GM11168 (cell line): ENCODE results near the gene CADPS2.
"Not testable (repeated sequence)": the region's sequence is repeated elsewhere in the genome, so short reads cannot be mapped to it uniquely, and the experiment has no call there.

Source experiments
- in situ Hi-C: fragments of 300-500 bp; cut with MboI; formaldehyde crosslinking; loops from one replicate; pipeline ENCODE4 v1.12.0; 2022; ENCODE audit warnings: low sequenced_read_pairs; ENCODE audit not compliant: unreplicated experiment

CADPS2 gene

GRCh38 chr7:122305475-122306319 is 580.6 kb downstream of the CADPS2 start:
- in situ Hi-C loops = no loop called here

- in situ Hi-C loops = no loop called here
Measured at GRCh38 chr7:122304996-122305421, 581.3 kb downstream of the CADPS2 start.

GRCh38 chr7:122304319-122304975 is 581.8 kb downstream of the CADPS2 start, which contains the start of gene FEZF1:
Gene FEZF1, minus strand, starts transcription at chr7:122304750. Its CDS starts 313 bp downstream, at chr7:122304437.
- in situ Hi-C loops = no loop called here

- in situ Hi-C loops = no loop called here
Measured at GRCh38 chr7:122303531-122304318, 582.5 kb downstream of the CADPS2 start.

GRCh38 chr7:122302761-122303530 is 583.3 kb downstream of the CADPS2 start:
- in situ Hi-C loops = no loop called here

GRCh38 chr7:122301858-122302760 is 584.2 kb downstream of the CADPS2 start:
- in situ Hi-C loops = no loop called here

GRCh38 chr7:122300956-122301833 is 585.1 kb downstream of the CADPS2 start:
- in situ Hi-C loops = no loop called here

GRCh38 chr7:122300211-122300932 is 585.9 kb downstream of the CADPS2 start:
- in situ Hi-C loops = no loop called here

GRCh38 chr7:122299624-122300210 is 586.5 kb downstream of the CADPS2 start:
- in situ Hi-C loops = no loop called here

- in situ Hi-C loops = no loop called here
Measured at GRCh38 chr7:122298618-122299017, 587.6 kb downstream of the CADPS2 start.

GRCh38 chr7:122298131-122298530 is 588.1 kb downstream of the CADPS2 start:
- in situ Hi-C loops = no loop called here

- in situ Hi-C loops = no loop called here
Measured at GRCh38 chr7:122291189-122291588, 595.1 kb downstream of the CADPS2 start.

- in situ Hi-C loops = no loop called here
Measured at GRCh38 chr7:122290476-122290875, 595.8 kb downstream of the CADPS2 start.

- in situ Hi-C loops = no loop called here
Measured at GRCh38 chr7:122289426-122289825, 596.8 kb downstream of the CADPS2 start.

- in situ Hi-C loops = not testable (repeated sequence)
Measured at GRCh38 chr7:122284608-122285007, 601.7 kb downstream of the CADPS2 start.

- in situ Hi-C loops = no loop called here
Measured at GRCh38 chr7:122273117-122273516, 613.1 kb downstream of the CADPS2 start.

GRCh38 chr7:122269241-122269640 is 617.0 kb downstream of the CADPS2 start:
- in situ Hi-C loops = no loop called here
